PC-3 (cell line): ENCODE results near the gene ENHO. TPM values are rescaled to one million over a fixed set of nuclear protein-coding genes. Genes with fewer than 3 reads are reported as not detected.

ENCODE experiments used
- ATAC-seq: fragments of 200-7000 bp; cut with Tn5 transposase; 2 replicates; pipeline ENCODE4 v1.9.1; 2020; ENCODE audit warnings: mild to moderate bottlenecking, moderate library complexity
- BruUV-seq: library from RNA; stranded (reverse); fragments of 400-500 nt; replicated peaks from 2 replicates; lab custom pipeline; 2021; lab: Mats Ljungman, UMichigan
- CTCF ChIA-PET: fragments of 300-600 bp; sonication (Branson Sonifier 250); formaldehyde crosslinking; loops from one replicate; lab custom pipeline; 2022; ENCODE audit warnings: antibody characterized with exemption; lab: Charles Lee
- POLR2A ChIA-PET: fragments of 300-600 bp; sonication (Branson Sonifier 250); formaldehyde crosslinking; loops from one replicate; lab custom pipeline; 2022; ENCODE audit warnings: antibody characterized with exemption; ENCODE audit not compliant: unreplicated experiment; lab: Charles Lee
- DNase-seq: peaks from one replicate; pipeline ENCODE4 v3.0.0-alpha.2; 2015
- H2AFZ ChIP-seq: fragments of 300-600 bp; sonication (generic); 2 replicates; pipeline ENCODE4 v1.6.0; 2016; ENCODE audit warnings: antibody characterized with exemption, low read length
- H3F3A ChIP-seq: fragments of 300-600 bp; sonication (generic); one replicate; pipeline ENCODE4 v1.6.0; 2017; ENCODE audit warnings: antibody characterized with exemption, low read length, control low read depth, mild to moderate bottlenecking; ENCODE audit not compliant: unreplicated experiment
- H3K27ac ChIP-seq: fragments of 300-600 bp; sonication (generic); 2 replicates; pipeline ENCODE4 v1.5.1; 2016; ENCODE audit warnings: mild to moderate bottlenecking, low read length
- H3K27me3 ChIP-seq: fragments of 300-600 bp; sonication (generic); 2 replicates; pipeline ENCODE4 v1.6.1; 2016; ENCODE audit warnings: low read length, mixed read lengths
- H3K36me3 ChIP-seq: fragments of 300-600 bp; sonication (generic); 2 replicates; pipeline ENCODE4 v1.6.1; 2016; ENCODE audit warnings: low read depth, mixed run types, low read length, mixed read lengths
- H3K4me1 ChIP-seq: fragments of 300-600 bp; sonication (generic); 2 replicates; pipeline ENCODE4 v1.5.1; 2016; ENCODE audit warnings: low read length; ENCODE audit not compliant: insufficient read depth
- H3K4me2 ChIP-seq: fragments of 300-600 bp; sonication (generic); 2 replicates; pipeline ENCODE4 v1.6.0; 2016; ENCODE audit warnings: low read length
- H3K4me3 ChIP-seq: fragments of 300-600 bp; sonication (generic); 2 replicates; pipeline ENCODE4 v1.5.1; 2016; ENCODE audit warnings: mild to moderate bottlenecking, low read length, mixed read lengths
- H3K79me2 ChIP-seq: fragments of 300-600 bp; sonication (generic); 2 replicates; pipeline ENCODE4 v1.6.1; 2017; ENCODE audit warnings: low read length, mixed read lengths
- H3K9ac ChIP-seq: fragments of 300-600 bp; sonication (generic); 2 replicates; pipeline ENCODE4 v1.6.0; 2016; ENCODE audit warnings: mild to moderate bottlenecking, low read length
- H3K9me2 ChIP-seq: fragments of 300-600 bp; sonication (generic); replicated peaks from 2 replicates; pipeline ENCODE4 v1.6.1; 2016; ENCODE audit warnings: mixed run types, low read length, mixed read lengths
- H3K9me3 ChIP-seq: fragments of 300-600 bp; sonication (generic); 2 replicates; pipeline ENCODE4 v1.6.1; 2016; ENCODE audit warnings: low read length, mixed read lengths
- H4K20me1 ChIP-seq: fragments of 300-600 bp; sonication (generic); 2 replicates; pipeline ENCODE4 v1.6.1; 2016; ENCODE audit warnings: low read length, mixed read lengths
- CTCF ChIP-seq: fragments of 300-600 bp; sonication (generic); conservative IDR thresholded peaks from 2 replicates; pipeline ENCODE4 v1.5.1; 2017; ENCODE audit warnings: antibody characterized with exemption, low read depth, mild to moderate bottlenecking, low read length
- EZH2 ChIP-seq: fragments of 300-600 bp; sonication (generic); IDR thresholded peaks from one replicate; pipeline ENCODE4 v1.6.1; 2017; ENCODE audit warnings: antibody characterized with exemption, mild to moderate bottlenecking, low read length; ENCODE audit not compliant: unreplicated experiment
- EZH2phosphoT487 ChIP-seq: fragments of 300-600 bp; sonication (generic); IDR thresholded peaks from 2 replicates; pipeline ENCODE4 v1.6.1; 2018; ENCODE audit warnings: mild to moderate bottlenecking, antibody characterized with exemption, low read length, borderline replicate concordance
- intact Hi-C: fragments of 100-400 bp; cut with micrococcal nuclease; formaldehyde crosslinking; loops from 2 replicates; pipeline ENCODE4 v1.9.0; 2023
- total RNA-seq: library from RNA; depleted of rRNA; stranded (reverse); fragments of >200 nt; gene quantifications from 2 replicates; pipeline ENCODE4 v1.2.3, GENCODE V29; 2014

The ENHO gene
- total RNA-seq, 1 experiment from 2014 or later, result 1.3 TPM

GRCh38 chr9:34545497-34545896 is 22.7 kb upstream of the ENHO start:
- Histone ChIP-seq H3K27ac (no peak overlapping the region), H4K20me1 (no peaks in the 10 kb centered on the region), H3K36me3 (no peaks in the 10 kb centered on the region), H3K27me3 (no peaks in the 10 kb centered on the region), H3K9ac (no peak overlapping the region), H3K9me3 (no peaks in the 10 kb centered on the region), H3K4me1 (peaks cover 5% of the 10 kb centered on the region; the same call in 1 of the 2 replicates), H3K4me2 (no peak overlapping the region), H3F3A (no peaks in the 10 kb centered on the region), H3K79me2 (no peaks in the 10 kb centered on the region), H3K4me3 (no peak overlapping the region), H3K9me2 (no peaks in the 10 kb centered on the region), H2AFZ (no peak overlapping the region)
- no peak for TF ChIP-seq CTCF
- TF ChIP-seq EZH2phosphoT487, result no peak
- no peak for TF ChIP-seq EZH2
- no TSS peak for BruUV-seq
- DNase-seq, result no peak
- intact Hi-C loops, result no loop called here
- ChIA-PET CTCF (no interaction called here), POLR2A (no interaction called here)
- no peak for ATAC-seq

GRCh38 chr9:34544035-34544434 is 21.2 kb upstream of the ENHO start:
- Histone ChIP-seq H3K4me2 (no peak overlapping the region), H3K9ac (no peak overlapping the region), H3K27ac (no peak overlapping the region), H4K20me1 (no peaks in the 10 kb centered on the region), H3K27me3 (no peaks in the 10 kb centered on the region), H3K9me2 (no peaks in the 10 kb centered on the region), H3K9me3 (no peaks in the 10 kb centered on the region), H3K4me1 (peaks cover 6% of the 10 kb centered on the region; the same call in 1 of the 2 replicates), H3K4me3 (no peak overlapping the region), H2AFZ (no peak overlapping the region), H3K36me3 (no peaks in the 10 kb centered on the region), H3F3A (no peaks in the 10 kb centered on the region), H3K79me2 (no peaks in the 10 kb centered on the region)
- TF ChIP-seq EZH2phosphoT487 (no peak), CTCF (no peak), EZH2 (no peak)
- POLR2A ChIA-PET, result no interaction called here
- no peak for ATAC-seq
- CTCF ChIA-PET, result no interaction called here
- intact Hi-C loops, result no loop called here
- no peak for DNase-seq
- BruUV-seq, result no TSS peak

GRCh38 chr9:34541540-34541939 is 18.8 kb upstream of the ENHO start:
- Histone ChIP-seq H3K79me2 (no peaks in the 10 kb centered on the region), H3K27me3 (peaks cover 5% of the 10 kb centered on the region; the same call in 1 of the 2 replicates), H3F3A (no peaks in the 10 kb centered on the region), H4K20me1 (no peaks in the 10 kb centered on the region), H3K9me2 (no peaks in the 10 kb centered on the region), H3K27ac (no peak overlapping the region), H3K4me3 (no peak overlapping the region), H3K36me3 (no peaks in the 10 kb centered on the region), H3K4me2 (no peak overlapping the region), H3K4me1 (peaks cover 6% of the 10 kb centered on the region; the same call in 1 of the 2 replicates), H3K9ac (no peak overlapping the region), H3K9me3 (no peaks in the 10 kb centered on the region), H2AFZ (no peak overlapping the region)
- BruUV-seq, result no TSS peak
- DNase-seq (no peak), ATAC-seq (no peak)
- TF ChIP-seq EZH2 (no peak), EZH2phosphoT487 (no peak), CTCF (no peak)
- POLR2A ChIA-PET, result no interaction called here
- intact Hi-C loops, result no loop called here
- CTCF ChIA-PET, result no interaction called here
